ENCODE data around the gene GRAMD4. TPM values are rescaled to one million over a fixed set of nuclear protein-coding genes. Genes with fewer than 3 reads are reported as not detected.

The GRAMD4 gene
- total RNA-seq, 4 donors from 2014 or later: 5.6 to 37.0 (median 15.2) TPM

- H3K27me3 ChIP-seq: no peaks in the 10 kb centered on the region
- H3K27ac ChIP-seq: no peak overlapping the region
- intact Hi-C loops (cut with DNase I; ENCODE audit: low total_unique reads): no loop called here
- H3K36me3 ChIP-seq: no peaks in the 10 kb centered on the region
- no peak for DNase-seq
- H3K4me1 ChIP-seq: no peaks in the 10 kb centered on the region
- TF ChIP-seq POLR2A (IDR thresholded peaks at IDR 0.05) (no peak), CTCF (IDR thresholded peaks at IDR 0.05) (no peak)
- H3K9me3 ChIP-seq: no peaks in the 10 kb centered on the region
- H3K4me3 ChIP-seq: no peak overlapping the region
These were observed 78.9 kb downstream of the GRAMD4 start for GRCh38 chr22:46699091-46699490.

GRCh38 chr22:46701262-46701661 is 81.1 kb downstream of the GRAMD4 start:
- TF ChIP-seq POLR2A (IDR thresholded peaks at IDR 0.05) (no peak), CTCF (IDR thresholded peaks at IDR 0.05) (no peak)
- intact Hi-C loops (cut with DNase I; ENCODE audit: low total_unique reads): no loop called here
- no peaks in the 10 kb centered on the region for H3K27me3 ChIP-seq
- H3K9me3 ChIP-seq: no peaks in the 10 kb centered on the region
- H3K27ac ChIP-seq: no peak overlapping the region
- H3K4me1 ChIP-seq: no peaks in the 10 kb centered on the region
- H3K36me3 ChIP-seq: no peaks in the 10 kb centered on the region
- H3K4me3 ChIP-seq: no peak overlapping the region
- no peak for DNase-seq

GRCh38 chr22:46703171-46703995 is 83.2 kb downstream of the GRAMD4 start:
- TF ChIP-seq POLR2A (IDR thresholded peaks at IDR 0.05) (no peak), CTCF (IDR thresholded peaks at IDR 0.05) (no peak)
- intact Hi-C loops (cut with DNase I; ENCODE audit: low total_unique reads): no loop called here
- H3K4me3 ChIP-seq: no peak overlapping the region
- no peaks in the 10 kb centered on the region for H3K27me3 ChIP-seq
- no peaks in the 10 kb centered on the region for H3K36me3 ChIP-seq
- H3K27ac ChIP-seq: no peak overlapping the region
- H3K4me1 ChIP-seq: no peaks in the 10 kb centered on the region
- no peak for DNase-seq
- no peaks in the 10 kb centered on the region for H3K9me3 ChIP-seq

- no peak for TF ChIP-seq POLR2A (IDR thresholded peaks at IDR 0.05)
- no peak for TF ChIP-seq CTCF (IDR thresholded peaks at IDR 0.05)
- Histone ChIP-seq H3K9me3 (no peaks in the 10 kb centered on the region), H3K27me3 (no peaks in the 10 kb centered on the region), H3K4me3 (no peak overlapping the region), H3K4me1 (no peaks in the 10 kb centered on the region), H3K36me3 (no peaks in the 10 kb centered on the region), H3K27ac (no peak overlapping the region)
- DNase-seq: no peak
- intact Hi-C loops (cut with DNase I; ENCODE audit: low total_unique reads): no loop called here
These were observed 83.8 kb downstream of the GRAMD4 start for GRCh38 chr22:46703996-46704370.

GRCh38 chr22:46706060-46706459 is 85.9 kb downstream of the GRAMD4 start:
- no peak overlapping the region for H3K27ac ChIP-seq
- TF ChIP-seq CTCF (IDR thresholded peaks at IDR 0.05) (no peak), POLR2A (IDR thresholded peaks at IDR 0.05) (no peak)
- intact Hi-C loops (cut with DNase I; ENCODE audit: low total_unique reads): no loop called here
- H3K4me1 ChIP-seq: no peaks in the 10 kb centered on the region
- H3K36me3 ChIP-seq: no peaks in the 10 kb centered on the region
- H3K9me3 ChIP-seq: no peaks in the 10 kb centered on the region
- H3K4me3 ChIP-seq: no peak overlapping the region
- no peaks in the 10 kb centered on the region for H3K27me3 ChIP-seq
- no peak for DNase-seq

Data from uterus (tissue), 4 donors.